ENCODE measurements around the gene ZCCHC24. TPM values are rescaled to one million over a fixed set of nuclear protein-coding genes. Genes with fewer than 3 reads are reported as not detected.

Gene ZCCHC24
- total RNA-seq, 4 donors from 2014 or later: 32.8 to 122 (median 37.7) TPM

- no peak overlapping the region for H3K4me3 ChIP-seq
- no peaks in the 10 kb centered on the region for H3K27me3 ChIP-seq
- peak; percentile 15 to 18 for DNase-seq
- peak overlapping the region; percentile 4 to 9 for H3K27ac ChIP-seq
- no peaks in the 10 kb centered on the region for H3K9me3 ChIP-seq
- intact Hi-C loops (cut with DNase I; ENCODE audit: low total_unique reads): no loop called here
- H3K4me1 ChIP-seq: peaks cover 22 to 28% of the 10 kb centered on the region in 2 donors
- H3K36me3 ChIP-seq: no peaks in the 10 kb centered on the region
- TF ChIP-seq CTCF (IDR thresholded peaks at IDR 0.05): no peak
- TF ChIP-seq POLR2A (IDR thresholded peaks at IDR 0.05): no peak
Observed at GRCh38 chr10:79393924-79394610, 51.4 kb downstream of the ZCCHC24 start.

DNA sequence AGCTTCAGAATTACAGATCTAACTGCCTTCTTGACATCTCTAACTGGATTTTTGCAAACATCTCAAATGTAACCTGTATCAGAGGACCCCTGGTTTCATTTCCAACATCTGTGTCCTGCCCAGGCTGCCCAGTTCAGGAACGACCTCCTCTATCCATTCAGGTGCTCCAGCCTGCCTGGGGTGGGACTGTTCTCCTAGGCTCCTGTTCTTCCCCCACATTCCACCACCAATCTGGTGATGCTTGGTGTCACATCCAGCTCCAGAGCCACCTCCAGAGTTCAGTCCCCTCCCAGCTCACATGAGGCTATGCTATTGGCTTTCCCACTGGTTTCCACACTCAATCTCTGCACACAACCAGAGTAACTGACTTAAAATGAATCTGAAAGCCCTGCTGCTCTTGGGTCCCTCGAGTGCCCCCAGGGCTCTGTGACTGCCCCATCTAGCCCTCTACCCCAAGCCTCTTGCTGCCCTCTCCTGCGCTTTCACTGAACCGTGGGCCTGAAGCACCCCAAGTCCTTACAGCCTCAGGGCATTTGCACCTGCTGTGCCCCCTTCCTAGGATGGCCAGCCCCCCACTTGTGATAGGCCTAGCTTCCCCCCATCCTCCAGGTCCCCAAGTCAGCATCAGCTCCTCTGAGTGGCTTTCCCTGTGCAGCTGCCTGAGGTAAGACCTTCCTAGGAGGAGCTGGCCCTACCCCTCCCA is 52.1 kb downstream of the ZCCHC24 start:
- TF ChIP-seq CTCF (IDR thresholded peaks at IDR 0.05): no peak
- TF ChIP-seq POLR2A (IDR thresholded peaks at IDR 0.05): no peak
- intact Hi-C loops (cut with DNase I; ENCODE audit: low total_unique reads): no loop called here
- H3K27ac ChIP-seq: peak overlapping the region in 1 of 2 donors; percentile 57
- peaks cover 22% of the 10 kb centered on the region in 2 donors for H3K4me1 ChIP-seq
- H3K27me3 ChIP-seq: no peaks in the 10 kb centered on the region
- no peaks in the 10 kb centered on the region for H3K36me3 ChIP-seq
- H3K9me3 ChIP-seq: no peaks in the 10 kb centered on the region
- DNase-seq: peak in 1 of 2 donors; percentile 10
- H3K4me3 ChIP-seq: no peak overlapping the region

- DNase-seq: peak in 1 of 2 donors; percentile 12
Observed at GRCh38 chr10:79392506-79393176, 52.8 kb downstream of the ZCCHC24 start.

DNA sequence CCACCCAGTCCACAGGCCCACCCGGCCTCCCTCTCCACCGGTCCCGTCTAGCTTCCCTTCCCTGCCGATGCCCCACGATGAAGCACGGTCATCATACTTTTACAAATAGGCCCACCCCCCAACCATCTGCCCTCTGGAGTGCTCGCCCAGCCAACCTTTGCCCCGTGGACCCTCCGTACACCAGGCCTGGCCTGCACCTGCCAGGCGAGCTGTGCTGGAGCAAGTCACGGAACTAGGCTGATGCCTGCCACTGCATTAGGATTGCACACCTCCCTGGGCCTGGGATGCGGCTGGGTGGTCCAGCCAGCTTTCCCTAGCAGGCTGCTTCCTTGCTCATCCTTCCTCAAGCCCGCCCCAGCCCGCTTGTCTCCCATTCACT is 53.4 kb downstream of the ZCCHC24 start:
- no peak for TF ChIP-seq CTCF (IDR thresholded peaks at IDR 0.05)
- TF ChIP-seq POLR2A (IDR thresholded peaks at IDR 0.05): no peak
- H3K36me3 ChIP-seq: no peaks in the 10 kb centered on the region
- no peaks in the 10 kb centered on the region for H3K27me3 ChIP-seq
- H3K9me3 ChIP-seq: no peaks in the 10 kb centered on the region
- H3K27ac ChIP-seq: peak overlapping the region; percentile 57 to 73
- intact Hi-C loops (cut with DNase I; ENCODE audit: low total_unique reads): no loop called here
- peak in 1 of 2 donors; percentile 17 for DNase-seq
- peaks cover 8 to 9% of the 10 kb centered on the region in 2 donors for H3K4me1 ChIP-seq
- H3K4me3 ChIP-seq: no peak overlapping the region

More at GRCh38 chr10:79392506-79393176, 52.8 kb downstream of the ZCCHC24 start:
- no peaks in the 10 kb centered on the region for H3K9me3 ChIP-seq
- H3K27ac ChIP-seq: peak overlapping the region; percentile 57 to 73
- H3K4me3 ChIP-seq: no peak overlapping the region
- peaks cover 15% of the 10 kb centered on the region in 2 donors for H3K4me1 ChIP-seq
- no peaks in the 10 kb centered on the region for H3K27me3 ChIP-seq
- intact Hi-C loops (cut with DNase I; ENCODE audit: low total_unique reads): no loop called here
- no peak for TF ChIP-seq POLR2A (IDR thresholded peaks at IDR 0.05)
- TF ChIP-seq CTCF (IDR thresholded peaks at IDR 0.05): no peak
- H3K36me3 ChIP-seq: no peaks in the 10 kb centered on the region
